Chondrocyte (in vitro differentiated cells): Measurements from ENCODE around the gene ENPEP. TPM values are rescaled to one million over a fixed set of nuclear protein-coding genes. Genes with fewer than 3 reads are reported as not detected.
A peak's percentile ranks its signal among the peaks of the same experiment; 100 is the strongest.

ENCODE experiments used
- DNase-seq: peaks from one replicate; pipeline ENCODE4 v3.0.0; 2021; ENCODE audit warnings: mixed read lengths, low spot score
- H3K27ac Mint-ChIP-seq: one replicate; pipeline ENCODE4 v1.8.0; 2021; ENCODE audit warnings: mild to moderate bottlenecking, moderate library complexity, mixed read lengths; ENCODE audit not compliant: unreplicated experiment
- H3K27me3 Mint-ChIP-seq: 2 replicates; pipeline ENCODE4 v1.8.0; 2021; ENCODE audit warnings: low read depth, mixed read lengths
- H3K36me3 Mint-ChIP-seq: 2 replicates; pipeline ENCODE4 v1.8.0; 2021; ENCODE audit warnings: low read depth, mixed read lengths
- H3K4me1 Mint-ChIP-seq: 2 replicates; pipeline ENCODE4 v1.8.0; 2021; ENCODE audit warnings: low read depth, mild to moderate bottlenecking, mixed read lengths
- H3K4me3 Mint-ChIP-seq: one replicate; pipeline ENCODE4 v1.8.0; 2021; ENCODE audit warnings: mild to moderate bottlenecking, moderate library complexity, mixed read lengths; ENCODE audit not compliant: unreplicated experiment
- H3K9me3 Mint-ChIP-seq: 2 replicates; pipeline ENCODE4 v1.8.0; 2021; ENCODE audit warnings: low read depth, mixed read lengths
- total RNA-seq: library from RNA; stranded (reverse); gene quantifications from 3 replicates; pipeline ENCODE4 v1.2.1, GENCODE V29; 2021
- TF ChIP-seq, protein P1 (sequence below): fragments of 200-600 bp; sonication (generic); IDR thresholded peaks from 2 replicates; pipeline ENCODE4 v1.5.0; 2021; ENCODE audit warnings: antibody characterized with exemption, mild to moderate bottlenecking, moderate library complexity

The ENPEP gene
- total RNA-seq, 1 donor from 2014 or later: 2.2 TPM

DNA sequence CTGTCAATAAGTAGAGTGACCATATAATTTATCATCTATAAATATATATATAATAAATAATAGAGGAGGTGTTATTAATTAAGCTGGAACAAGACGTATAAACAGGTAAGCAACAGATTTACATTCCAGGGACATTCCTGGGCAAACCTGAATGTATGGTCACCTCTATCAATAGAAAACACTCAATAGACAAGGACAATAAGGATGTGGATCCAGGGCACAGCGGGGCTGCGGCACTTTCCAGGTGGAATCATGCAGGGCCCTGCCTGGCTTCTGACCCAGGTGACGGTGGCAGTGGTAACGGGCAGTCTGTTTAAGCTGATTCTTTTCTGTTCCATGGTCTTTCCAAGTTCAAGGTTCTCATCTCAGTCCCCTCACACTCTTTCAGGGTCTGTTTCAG is 22.5 kb downstream of the ENPEP start:
- Mint-ChIP-seq H3K9me3 (peaks cover 8% of the 10 kb centered on the region), H3K27me3 (no peaks in the 10 kb centered on the region), H3K4me1 (peaks cover 10% of the 10 kb centered on the region), H3K4me3 (no peak overlapping the region), H3K27ac (no peak overlapping the region), H3K36me3 (peaks cover 8% of the 10 kb centered on the region)
- no peak for DNase-seq
- TF ChIP-seq, protein P1, sequence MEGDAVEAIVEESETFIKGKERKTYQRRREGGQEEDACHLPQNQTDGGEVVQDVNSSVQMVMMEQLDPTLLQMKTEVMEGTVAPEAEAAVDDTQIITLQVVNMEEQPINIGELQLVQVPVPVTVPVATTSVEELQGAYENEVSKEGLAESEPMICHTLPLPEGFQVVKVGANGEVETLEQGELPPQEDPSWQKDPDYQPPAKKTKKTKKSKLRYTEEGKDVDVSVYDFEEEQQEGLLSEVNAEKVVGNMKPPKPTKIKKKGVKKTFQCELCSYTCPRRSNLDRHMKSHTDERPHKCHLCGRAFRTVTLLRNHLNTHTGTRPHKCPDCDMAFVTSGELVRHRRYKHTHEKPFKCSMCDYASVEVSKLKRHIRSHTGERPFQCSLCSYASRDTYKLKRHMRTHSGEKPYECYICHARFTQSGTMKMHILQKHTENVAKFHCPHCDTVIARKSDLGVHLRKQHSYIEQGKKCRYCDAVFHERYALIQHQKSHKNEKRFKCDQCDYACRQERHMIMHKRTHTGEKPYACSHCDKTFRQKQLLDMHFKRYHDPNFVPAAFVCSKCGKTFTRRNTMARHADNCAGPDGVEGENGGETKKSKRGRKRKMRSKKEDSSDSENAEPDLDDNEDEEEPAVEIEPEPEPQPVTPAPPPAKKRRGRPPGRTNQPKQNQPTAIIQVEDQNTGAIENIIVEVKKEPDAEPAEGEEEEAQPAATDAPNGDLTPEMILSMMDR: no peak

DNA sequence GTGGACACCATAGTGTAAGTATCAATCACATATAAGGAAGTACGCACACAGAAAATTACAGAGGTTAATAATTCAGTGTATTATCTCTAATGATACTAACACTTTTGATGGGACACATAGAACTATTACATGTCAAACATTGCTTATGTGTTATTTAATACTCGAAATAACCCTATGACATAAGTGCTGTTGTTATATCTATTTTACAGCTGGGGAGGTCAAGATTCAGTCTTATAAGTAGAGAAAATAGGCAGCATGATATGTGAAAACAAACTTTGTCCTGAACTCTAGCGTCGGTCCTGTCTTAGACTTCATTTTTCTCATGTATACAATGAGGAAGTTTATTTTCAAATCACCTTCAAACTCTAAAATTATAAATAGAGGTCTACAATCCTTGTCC is 23.2 kb downstream of the ENPEP start:
- peaks cover 8% of the 10 kb centered on the region for H3K36me3 Mint-ChIP-seq
- no peaks in the 10 kb centered on the region for H3K27me3 Mint-ChIP-seq
- H3K9me3 Mint-ChIP-seq: peaks cover 8% of the 10 kb centered on the region
- DNase-seq: no peak
- no peak overlapping the region for H3K4me3 Mint-ChIP-seq
- peaks cover 11% of the 10 kb centered on the region for H3K4me1 Mint-ChIP-seq
- H3K27ac Mint-ChIP-seq: no peak overlapping the region
- TF ChIP-seq, protein P1: no peak

DNA sequence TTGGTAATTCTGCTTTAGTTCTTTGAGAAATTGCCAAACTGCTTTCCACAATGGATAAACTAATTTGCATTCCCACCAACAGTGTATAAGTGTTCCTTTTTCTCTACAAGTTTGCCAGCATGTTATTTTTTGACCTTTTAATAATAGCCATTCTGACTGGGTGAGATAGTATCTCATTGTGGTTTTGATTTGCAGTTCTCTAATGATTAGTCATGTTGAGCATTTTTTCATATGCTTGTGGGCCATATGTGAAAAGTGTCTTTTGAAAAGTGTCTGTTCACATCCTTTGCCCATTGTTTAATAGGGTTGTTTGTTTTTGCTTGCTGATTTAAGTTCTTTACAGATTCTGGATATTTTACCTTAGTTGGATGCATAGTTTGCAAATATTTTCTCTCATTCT is 25.9 kb downstream of the ENPEP start:
- Mint-ChIP-seq H3K27ac (no peak overlapping the region), H3K36me3 (peaks cover 8% of the 10 kb centered on the region), H3K27me3 (no peaks in the 10 kb centered on the region), H3K9me3 (peaks cover 8% of the 10 kb centered on the region), H3K4me1 (peaks cover 11% of the 10 kb centered on the region), H3K4me3 (no peak overlapping the region)
- TF ChIP-seq, protein P1: no peak
- no peak for DNase-seq

DNA sequence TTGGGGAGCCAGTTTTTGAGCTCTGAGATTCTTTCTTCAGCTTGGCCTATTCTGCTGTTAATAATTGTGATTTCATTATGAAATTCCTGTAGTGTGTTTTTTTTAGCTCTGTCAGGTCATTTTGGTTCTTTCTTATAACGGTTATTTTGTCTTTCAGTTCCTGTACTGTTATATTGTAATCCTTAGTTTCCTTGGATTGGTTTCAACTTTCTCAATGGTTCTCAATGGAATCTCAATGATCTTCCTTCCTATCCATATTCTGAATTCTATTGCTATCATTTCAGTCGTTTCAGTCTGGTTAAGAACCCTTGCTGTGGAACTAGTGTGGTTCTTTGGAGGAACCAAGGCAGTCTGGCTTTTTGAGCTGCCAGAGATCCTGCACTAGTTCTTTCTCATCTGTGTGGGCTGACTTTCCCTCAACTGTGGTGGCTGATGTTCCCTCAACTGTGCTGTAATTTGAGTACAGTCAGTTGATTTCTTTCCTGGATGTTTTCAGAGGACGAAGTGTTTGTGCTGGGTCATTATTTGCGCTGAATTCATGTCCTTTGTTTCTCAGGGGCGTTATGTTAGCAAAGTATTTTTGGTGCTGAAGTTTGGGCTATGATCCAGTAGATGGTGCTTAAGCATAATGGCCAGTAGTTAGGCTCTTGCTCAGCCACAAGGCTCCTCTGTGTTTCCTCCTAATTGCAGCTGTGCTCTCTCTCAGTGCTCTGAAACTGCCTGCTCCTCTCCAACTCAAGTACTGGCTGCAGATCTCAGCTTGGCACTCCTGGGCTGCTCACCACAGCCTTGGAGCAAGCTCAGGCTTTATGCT is 27.5 kb downstream of the ENPEP start:
- Mint-ChIP-seq H3K36me3 (peaks cover 8% of the 10 kb centered on the region), H3K4me3 (no peak overlapping the region), H3K27me3 (no peaks in the 10 kb centered on the region), H3K9me3 (peaks cover 8% of the 10 kb centered on the region), H3K27ac (no peak overlapping the region), H3K4me1 (peaks cover 11% of the 10 kb centered on the region)
- TF ChIP-seq, protein P1: peak; percentile 15
- DNase-seq: no peak

DNA sequence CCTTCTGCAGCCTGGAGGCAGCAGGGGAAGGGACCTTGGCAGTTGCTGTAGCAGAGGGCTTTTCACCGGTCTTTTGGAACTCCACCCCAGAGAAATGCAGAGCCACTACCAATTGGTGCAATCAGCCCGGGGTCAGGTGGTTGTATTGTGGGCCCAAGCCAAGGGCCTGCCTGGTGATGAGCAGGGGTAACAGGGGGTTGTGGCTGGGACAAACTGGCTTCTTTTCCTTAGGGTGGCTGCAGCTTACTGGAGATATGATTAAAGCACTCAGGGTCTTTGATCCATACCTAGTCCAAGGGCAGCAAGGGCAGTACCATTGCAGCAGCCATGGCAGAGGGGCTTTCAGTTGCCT is 28.1 kb downstream of the ENPEP start:
- peaks cover 11% of the 10 kb centered on the region for H3K4me1 Mint-ChIP-seq

More for the DNA sequence above, 28.1 kb downstream of the ENPEP start:
- DNase-seq: no peak
- peaks cover 8% of the 10 kb centered on the region for H3K9me3 Mint-ChIP-seq
- no peak overlapping the region for H3K4me3 Mint-ChIP-seq
- TF ChIP-seq, protein P1: no peak
- H3K27me3 Mint-ChIP-seq: no peaks in the 10 kb centered on the region
- peaks cover 8% of the 10 kb centered on the region for H3K36me3 Mint-ChIP-seq
- no peak overlapping the region for H3K27ac Mint-ChIP-seq
